Activated CD8-positive, alpha-beta memory T cell treated with anti-CD3 and anti-CD28 coated beads, Interleukin-2, amount 50 U/mL, for 1 hour (primary cell): ENCODE results near the gene CORIN.
"Not testable (repeated sequence)": the region's sequence is repeated elsewhere in the genome, so short reads cannot be mapped to it uniquely, and the experiment has no call there.

ENCODE experiments used
- DNase-seq: peaks from one replicate; pipeline ENCODE4 v3.0.0-alpha.2; 2020; ENCODE audit errors: extremely low read depth

The CORIN gene

GRCh38 chr4:47721892-47722575 lies 115.8 kb downstream of the CORIN start:
- DNase-seq = no peak

GRCh38 chr4:47721485-47721884 lies 116.4 kb downstream of the CORIN start:
- DNase-seq = no peak

GRCh38 chr4:47720787-47721186 lies 117.1 kb downstream of the CORIN start:
- no peak for DNase-seq

GRCh38 chr4:47719576-47719975 lies 118.3 kb downstream of the CORIN start:
- DNase-seq = no peak

- no peak for DNase-seq
These were observed 119.2 kb downstream of the CORIN start for GRCh38 chr4:47718696-47719095.

- no peak for DNase-seq
These were observed 120.7 kb downstream of the CORIN start for GRCh38 chr4:47717188-47717587.

GRCh38 chr4:47715716-47716416 lies 122.0 kb downstream of the CORIN start:
- no peak for DNase-seq

GRCh38 chr4:47714269-47714668 lies 123.6 kb downstream of the CORIN start:
- DNase-seq = no peak

GRCh38 chr4:47713129-47713834 lies 124.6 kb downstream of the CORIN start:
- DNase-seq = no peak

- no peak for DNase-seq
These were observed 126.2 kb downstream of the CORIN start for GRCh38 chr4:47711646-47712045.

- DNase-seq = no peak
These were observed 126.7 kb downstream of the CORIN start for GRCh38 chr4:47711183-47711582.

- not testable (repeated sequence) for DNase-seq
These were observed 131.5 kb downstream of the CORIN start for GRCh38 chr4:47706352-47706751.

GRCh38 chr4:47705326-47705981 lies 132.4 kb downstream of the CORIN start:
- no peak for DNase-seq

- no peak for DNase-seq
These were observed 133.1 kb downstream of the CORIN start for GRCh38 chr4:47704693-47705325.

GRCh38 chr4:47703956-47704355 lies 133.9 kb downstream of the CORIN start:
- DNase-seq = no peak

- no peak for DNase-seq
These were observed 134.9 kb downstream of the CORIN start for GRCh38 chr4:47703008-47703407.

- DNase-seq = no peak
These were observed 136.6 kb downstream of the CORIN start for GRCh38 chr4:47701286-47701685.

- DNase-seq = no peak
These were observed 139.0 kb downstream of the CORIN start for GRCh38 chr4:47698837-47699236.

GRCh38 chr4:47696823-47697222 lies 141.0 kb downstream of the CORIN start:
- DNase-seq = no peak

GRCh38 chr4:47695260-47695659 lies 142.6 kb downstream of the CORIN start:
- no peak for DNase-seq

GRCh38 chr4:47694322-47694721 lies 143.5 kb downstream of the CORIN start:
- DNase-seq = no peak

GRCh38 chr4:47692691-47693090 lies 145.2 kb downstream of the CORIN start:
- DNase-seq = no peak
